ENCODE results near the gene PPP1R14C.

PPP1R14C gene

GRCh38 chr6:150144294-150144868 is 1.5 kb downstream of the PPP1R14C start:
- H3K36me3 ChIP-seq (ENCODE audit: control insufficient read depth, insufficient read depth, low read length), result no peaks in the 10 kb centered on the region
- no peak overlapping the region for H3K4me3 ChIP-seq (replicated peaks; ENCODE audit: low read depth, low read length)
- H3K27me3 ChIP-seq (replicated peaks; ENCODE audit: control insufficient read depth, insufficient read depth, low read length), result peaks cover 4% of the 10 kb centered on the region; the same call in 1 of the 2 replicates
- TF ChIP-seq CTCF (IDR thresholded peaks at IDR 0.05; ENCODE audit: insufficient read depth, low read length, poor library complexity, severe bottlenecking), result no peak
- no peak for DNase-seq (ENCODE audit: extremely low read depth, insufficient read length)

GRCh38 chr6:150145427-150145826 is 2.6 kb downstream of the PPP1R14C start:
- TF ChIP-seq CTCF (IDR thresholded peaks at IDR 0.05; ENCODE audit: insufficient read depth, low read length, poor library complexity, severe bottlenecking), result no peak
- DNase-seq (ENCODE audit: extremely low read depth, insufficient read length), result no peak
- Histone ChIP-seq H3K36me3 (ENCODE audit: control insufficient read depth, insufficient read depth, low read length) (no peaks in the 10 kb centered on the region), H3K27me3 (replicated peaks; ENCODE audit: control insufficient read depth, insufficient read depth, low read length) (peaks cover 4% of the 10 kb centered on the region; the same call in 1 of the 2 replicates), H3K4me3 (replicated peaks; ENCODE audit: low read depth, low read length) (no peak overlapping the region)

- H3K4me3 ChIP-seq (replicated peaks; ENCODE audit: low read depth, low read length), result no peak overlapping the region
- H3K36me3 ChIP-seq (ENCODE audit: control insufficient read depth, insufficient read depth, low read length), result no peaks in the 10 kb centered on the region
- DNase-seq (ENCODE audit: extremely low read depth, insufficient read length), result no peak
- TF ChIP-seq CTCF (IDR thresholded peaks at IDR 0.05; ENCODE audit: insufficient read depth, low read length, poor library complexity, severe bottlenecking), result no peak
- H3K27me3 ChIP-seq (replicated peaks; ENCODE audit: control insufficient read depth, insufficient read depth, low read length), result peaks cover 4% of the 10 kb centered on the region; the same call in 1 of the 2 replicates
Measured at GRCh38 chr6:150145830-150146229, 3.0 kb downstream of the PPP1R14C start.

GRCh38 chr6:150146436-150146835 is 3.6 kb downstream of the PPP1R14C start:
- Histone ChIP-seq H3K27me3 (replicated peaks; ENCODE audit: control insufficient read depth, insufficient read depth, low read length) (peaks cover 4% of the 10 kb centered on the region; the same call in 1 of the 2 replicates), H3K4me3 (replicated peaks; ENCODE audit: low read depth, low read length) (no peak overlapping the region), H3K36me3 (ENCODE audit: control insufficient read depth, insufficient read depth, low read length) (no peaks in the 10 kb centered on the region)
- TF ChIP-seq CTCF (IDR thresholded peaks at IDR 0.05; ENCODE audit: insufficient read depth, low read length, poor library complexity, severe bottlenecking), result no peak
- DNase-seq (ENCODE audit: extremely low read depth, insufficient read length), result no peak

GRCh38 chr6:150149146-150149545 is 6.3 kb downstream of the PPP1R14C start:
- Histone ChIP-seq H3K36me3 (ENCODE audit: control insufficient read depth, insufficient read depth, low read length) (no peaks in the 10 kb centered on the region), H3K27me3 (replicated peaks; ENCODE audit: control insufficient read depth, insufficient read depth, low read length) (peaks cover 2% of the 10 kb centered on the region; the same call in 1 of the 2 replicates), H3K4me3 (replicated peaks; ENCODE audit: low read depth, low read length) (no peak overlapping the region)
- no peak for DNase-seq (ENCODE audit: extremely low read depth, insufficient read length)
- TF ChIP-seq CTCF (IDR thresholded peaks at IDR 0.05; ENCODE audit: insufficient read depth, low read length, poor library complexity, severe bottlenecking), result no peak

GRCh38 chr6:150150458-150150820 is 7.6 kb downstream of the PPP1R14C start:
- H3K36me3 ChIP-seq (ENCODE audit: control insufficient read depth, insufficient read depth, low read length), result no peaks in the 10 kb centered on the region
- H3K27me3 ChIP-seq (replicated peaks; ENCODE audit: control insufficient read depth, insufficient read depth, low read length), result no peaks in the 10 kb centered on the region
- no peak overlapping the region for H3K4me3 ChIP-seq (replicated peaks; ENCODE audit: low read depth, low read length)
- TF ChIP-seq CTCF (IDR thresholded peaks at IDR 0.05; ENCODE audit: insufficient read depth, low read length, poor library complexity, severe bottlenecking), result no peak
- no peak for DNase-seq (ENCODE audit: extremely low read depth, insufficient read length)
